Measurements from ENCODE around the gene SIGLEC9. TPM values are rescaled to one million over a fixed set of nuclear protein-coding genes. Genes with fewer than 3 reads are reported as not detected.

Gene SIGLEC9
- total and polyA plus RNA-seq, 2 of the 8 experiments (the other 6 are each of a cell fraction or from before 2014, with no cell fraction given): not detected

- TF ChIP-seq CHD7 (IDR thresholded peaks at IDR 0.05; ENCODE audit: insufficient replicate concordance, low read length) (no peak), GTF2F1 (IDR thresholded peaks at IDR 0.05; ENCODE audit: borderline replicate concordance, low read depth, low read length) (no peak), KDM5A (IDR thresholded peaks at IDR 0.05; ENCODE audit: low read length) (no peak), CREB1 (IDR thresholded peaks at IDR 0.05) (no peak), TBP (IDR thresholded peaks at IDR 0.05; ENCODE audit: low read depth, low read length) (no peak), TEAD4 (IDR thresholded peaks at IDR 0.05; ENCODE audit: low read depth, low read length) (no peak), RXRA (IDR thresholded peaks at IDR 0.05; ENCODE audit: insufficient read depth, low read depth, low read length) (no peak)
Observed at GRCh38 chr19:51078104-51078503, 46.6 kb upstream of the SIGLEC9 start (continued).

Measured in H1 (cell line).